HG03469 (cell line): ENCODE measurements around the gene IFFO2.
"Not testable (repeated sequence)": the region's sequence is repeated elsewhere in the genome, so short reads cannot be mapped to it uniquely, and the experiment has no call there.

ENCODE experiments used
- ATAC-seq: cut with Tn5 transposase; IDR thresholded peaks from one replicate; pipeline ENCODE4 v1.9.1; 2021; ENCODE audit warnings: mild to moderate bottlenecking, moderate library complexity, moderate number of reproducible peaks; ENCODE audit not compliant: unreplicated experiment

The IFFO2 gene

DNA sequence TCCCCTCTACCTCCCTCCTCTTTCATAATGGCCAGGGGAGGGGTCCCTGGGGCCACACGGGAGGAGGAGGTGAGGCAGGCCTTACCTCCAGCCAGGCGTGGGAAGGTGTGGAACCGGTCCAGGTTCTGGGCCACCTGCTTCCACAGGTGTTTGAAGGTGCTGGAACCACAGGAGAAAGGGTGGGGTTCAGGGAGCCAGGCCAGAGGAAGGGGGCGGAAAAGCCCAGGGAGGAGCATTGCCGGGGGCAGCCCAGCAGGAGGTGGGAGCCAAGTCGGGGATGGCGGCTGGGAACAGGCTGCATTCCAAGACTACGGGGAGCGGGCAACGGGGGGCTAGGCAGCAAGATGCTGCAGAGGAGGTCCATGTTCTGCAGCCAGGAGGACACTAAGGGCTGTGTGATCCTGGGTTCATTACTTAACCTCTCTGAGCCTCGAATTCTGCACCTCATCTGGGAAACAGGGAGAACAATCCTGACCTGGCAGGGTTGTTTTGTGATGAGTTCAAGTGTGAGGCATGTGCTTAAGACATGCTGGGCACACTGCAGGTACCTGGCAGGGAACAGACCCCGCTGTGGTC lies 77.2 kb downstream of the IFFO2 start:
- ATAC-seq = no peak

DNA sequence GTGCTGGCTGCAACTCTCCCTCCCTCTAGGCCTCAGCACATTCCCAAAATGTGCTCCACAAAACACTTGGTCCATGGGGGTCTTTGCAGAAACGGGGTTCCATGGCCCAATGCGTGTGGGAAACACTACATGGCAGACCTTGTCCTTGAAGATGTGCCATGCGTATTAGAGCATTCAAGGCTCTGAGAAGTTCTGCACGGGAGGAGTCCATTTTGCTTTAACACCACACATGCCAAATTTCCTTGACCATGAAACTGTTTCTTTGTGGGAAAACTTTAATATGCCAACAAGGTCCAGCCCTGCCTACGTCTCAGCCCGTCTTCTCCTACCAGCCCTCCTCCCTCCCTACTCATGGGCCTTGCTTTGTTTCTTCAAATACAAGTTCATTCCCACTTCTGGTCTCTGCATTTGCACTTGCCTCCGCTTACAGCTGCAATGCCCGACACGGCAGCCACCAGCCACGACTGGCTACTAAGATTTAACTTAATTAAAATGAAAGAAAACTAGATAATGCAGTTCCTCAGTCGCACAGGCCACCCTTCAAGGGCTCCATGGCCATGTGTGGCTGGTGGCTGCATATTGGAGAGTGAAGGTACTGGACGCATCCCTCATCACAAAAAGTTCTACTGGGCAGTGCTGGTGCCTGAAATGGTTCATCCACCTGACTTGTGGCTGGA lies 77.8 kb downstream of the IFFO2 start:
- ATAC-seq = no peak

DNA sequence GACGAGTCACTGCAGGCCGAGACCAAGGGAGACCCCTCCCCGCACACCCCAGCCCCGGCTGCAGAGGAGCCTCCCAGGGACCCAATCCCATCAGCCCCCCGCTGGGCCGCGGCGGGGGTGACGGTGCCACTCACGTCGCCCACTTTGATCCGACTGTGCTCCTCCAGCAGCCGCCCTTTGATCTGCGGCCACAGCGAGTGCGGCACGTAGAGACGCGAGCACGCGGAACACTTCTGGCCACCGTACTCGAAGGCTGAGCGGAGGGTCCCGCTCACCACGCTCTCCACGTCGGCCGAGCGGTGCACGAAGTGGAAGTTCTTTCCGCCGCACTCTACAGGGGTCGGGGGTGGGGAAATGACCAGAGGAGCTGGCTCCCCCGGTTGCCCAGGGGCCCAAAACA lies 79.2 kb downstream of the IFFO2 start:
- ATAC-seq = no peak

DNA sequence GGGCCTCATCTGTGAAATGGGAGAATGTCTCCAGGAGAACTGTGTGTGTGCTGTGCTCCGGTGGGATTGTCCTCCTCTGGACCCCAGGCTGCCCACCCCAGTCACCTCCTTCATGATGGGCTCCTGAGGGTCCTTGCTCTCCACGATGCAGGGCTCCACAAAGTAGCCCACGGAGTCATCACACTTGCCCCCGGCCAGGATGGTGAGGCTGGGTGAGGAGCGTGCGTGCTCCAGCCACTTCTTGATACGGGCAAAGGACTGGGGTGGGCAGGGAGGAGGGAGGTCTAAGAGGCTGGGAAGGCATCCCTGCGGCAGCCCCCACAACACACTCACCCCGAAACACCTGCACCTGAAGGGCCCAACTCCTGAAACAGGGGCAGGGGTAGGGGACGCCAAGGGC lies 80.3 kb downstream of the IFFO2 start:
- no peak for ATAC-seq

DNA sequence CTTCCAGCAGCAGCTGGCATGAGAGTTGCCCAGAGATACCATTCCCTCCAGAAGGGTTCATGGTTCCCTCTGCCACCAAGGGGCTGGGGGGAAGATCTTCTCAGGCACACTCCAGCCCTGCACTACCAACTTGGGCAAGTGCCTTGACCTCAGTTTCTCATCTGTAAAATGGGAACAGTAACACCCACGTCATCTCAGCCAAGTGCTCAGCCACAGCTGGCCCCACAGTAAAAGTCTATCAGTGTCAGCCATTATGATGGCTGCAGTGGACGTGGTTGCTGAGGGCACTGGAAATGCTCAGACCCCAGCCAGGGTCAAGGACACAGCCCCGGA lies 80.7 kb downstream of the IFFO2 start:
- no peak for ATAC-seq

DNA sequence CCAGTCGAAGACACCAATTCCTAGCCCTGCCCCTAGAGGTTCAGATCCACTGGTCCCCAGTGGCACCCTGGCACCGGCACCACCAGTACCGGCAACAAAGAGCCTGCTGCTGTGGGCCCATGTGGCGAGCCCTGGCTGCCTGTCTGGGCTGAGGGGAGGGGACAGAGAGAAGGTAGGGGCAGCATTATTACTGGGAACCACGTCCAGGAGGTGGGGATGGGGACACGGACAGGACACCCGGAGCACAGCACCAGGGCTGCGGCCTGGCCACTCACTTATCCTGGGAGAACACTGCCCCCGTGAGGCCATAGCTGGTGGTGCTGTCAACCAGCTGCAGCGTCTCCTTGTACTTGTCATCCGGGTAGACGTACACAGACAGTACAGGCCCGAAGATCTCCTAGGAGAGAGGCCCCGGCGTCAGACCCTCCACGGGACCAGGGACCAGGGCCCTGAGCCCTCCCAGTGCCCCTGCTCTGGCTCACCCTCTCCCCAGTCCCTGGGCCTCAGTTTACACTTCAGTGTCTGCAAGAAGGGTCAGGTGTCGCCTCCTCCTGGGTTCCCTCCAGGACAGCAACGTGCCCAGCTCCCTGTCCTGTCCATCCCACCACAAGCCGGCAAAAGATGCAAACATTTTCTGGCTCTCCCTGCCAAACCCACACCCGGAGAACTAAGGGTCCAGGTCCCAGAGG lies 81.2 kb downstream of the IFFO2 start:
- no peak for ATAC-seq

DNA sequence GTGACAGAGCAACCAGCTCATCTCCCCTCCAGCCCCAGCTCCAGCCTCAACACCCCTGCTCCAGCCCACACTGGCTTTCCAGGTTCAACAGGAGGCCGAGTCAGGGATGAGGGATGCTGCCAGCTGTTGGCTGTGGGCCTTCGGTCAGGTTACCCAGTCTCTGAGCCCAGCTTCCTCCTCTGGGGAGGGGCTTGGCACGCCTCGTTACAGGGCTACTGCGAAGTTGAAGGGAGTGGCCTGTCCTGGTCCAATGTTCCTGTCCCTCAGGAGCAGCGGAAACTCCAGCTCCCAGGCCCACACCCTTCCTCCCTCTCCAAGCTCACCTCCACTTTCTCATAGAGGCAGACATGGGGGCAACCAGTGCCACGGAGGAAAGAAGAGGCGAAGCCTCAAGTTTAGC lies 81.9 kb downstream of the IFFO2 start:
- no peak for ATAC-seq

DNA sequence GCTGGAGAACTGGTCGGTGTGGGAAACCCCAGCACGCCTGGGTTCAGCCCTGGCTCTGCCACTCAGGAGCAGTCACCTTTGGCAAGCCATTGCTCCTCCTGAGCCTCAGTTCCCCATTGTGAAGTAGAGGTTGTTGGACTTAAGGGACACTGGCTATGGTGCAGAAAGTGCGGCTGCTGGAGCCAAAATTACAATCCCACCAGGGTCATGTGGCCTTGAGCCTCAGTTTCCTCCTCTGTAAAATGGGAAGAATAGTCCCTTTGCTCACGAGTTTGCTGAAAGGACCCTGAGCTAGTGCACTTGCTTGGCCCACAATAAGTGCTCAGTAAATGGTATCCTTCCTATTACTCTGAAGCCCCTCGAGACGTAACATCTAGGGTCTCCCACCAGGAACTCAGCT lies 82.4 kb downstream of the IFFO2 start:
- ATAC-seq = no peak

DNA sequence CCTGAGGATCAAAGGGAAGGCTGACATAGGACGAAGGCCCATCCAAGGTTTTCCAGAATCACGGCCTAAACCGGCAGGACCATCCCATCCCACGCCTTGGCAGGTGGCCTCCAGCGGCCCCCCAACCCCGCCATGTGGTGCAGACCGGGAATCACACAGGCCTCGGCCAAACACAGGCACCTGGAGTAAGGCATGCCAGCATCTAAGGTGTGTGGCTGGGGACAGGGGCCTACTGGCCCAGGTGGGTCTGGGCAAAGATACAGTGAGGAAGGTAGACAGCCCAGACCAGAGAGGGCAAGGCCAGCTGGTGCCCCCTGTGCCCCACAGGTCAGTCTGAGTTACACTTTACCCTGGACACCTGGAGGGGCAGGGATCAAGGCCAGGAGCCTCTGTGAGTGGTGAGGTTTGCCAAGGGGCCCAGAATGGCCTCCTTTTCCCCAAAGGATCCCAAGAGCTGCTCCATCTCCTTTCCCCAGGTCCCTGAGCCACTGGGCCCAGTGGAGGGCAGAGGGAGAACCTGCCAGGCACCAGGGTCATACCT lies 84.3 kb downstream of the IFFO2 start:
- ATAC-seq = no peak

DNA sequence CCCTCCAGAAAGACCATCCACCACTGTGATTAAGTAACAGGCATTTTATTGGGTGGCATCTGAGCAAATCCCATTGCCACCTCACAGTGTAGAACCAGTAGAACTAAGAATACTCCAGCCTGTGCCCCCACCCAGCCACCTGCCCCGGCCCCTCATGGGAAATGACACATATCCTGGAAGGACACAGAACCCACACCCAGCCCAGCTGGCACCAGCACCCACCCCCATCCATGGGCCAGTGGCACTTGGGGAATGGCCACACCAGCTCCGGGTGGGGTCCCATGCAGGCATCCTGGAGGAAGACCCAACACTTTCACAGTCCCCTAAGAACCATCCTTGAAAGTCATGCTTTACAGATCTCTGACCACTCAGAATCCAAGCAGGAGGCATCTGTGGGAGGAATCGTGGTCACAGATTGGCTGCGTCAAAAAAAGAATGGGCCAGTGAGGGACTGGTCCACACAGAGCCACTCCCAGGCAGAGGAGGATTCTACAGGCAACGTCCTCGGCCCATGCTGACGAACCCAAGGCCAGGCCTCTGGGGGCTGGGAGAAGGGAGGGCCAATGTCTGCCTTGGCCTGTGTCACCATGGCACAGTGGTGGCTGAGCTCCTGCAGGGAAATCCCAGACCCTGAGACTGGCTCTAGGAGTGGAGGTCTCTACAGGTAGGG lies 84.9 kb downstream of the IFFO2 start:
- no peak for ATAC-seq

DNA sequence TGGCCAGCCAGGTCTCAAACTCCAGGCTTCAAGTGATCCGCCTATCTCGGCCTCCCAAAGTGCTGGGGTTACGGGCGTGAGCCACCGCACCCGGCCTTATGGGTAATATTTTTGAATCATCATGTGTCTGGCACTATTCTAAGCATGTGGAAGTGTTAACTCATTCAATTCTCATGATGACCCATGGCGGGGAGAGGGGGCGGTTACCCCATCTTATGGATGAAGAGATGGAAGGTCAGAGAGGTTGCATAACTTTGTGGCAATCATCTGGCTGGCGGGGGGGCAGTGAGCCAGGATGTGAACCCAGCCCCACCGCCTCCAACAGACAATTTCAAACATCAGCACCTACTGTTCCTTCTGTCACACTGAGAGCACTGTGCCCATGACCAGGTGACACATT lies 85.5 kb downstream of the IFFO2 start:
- no peak for ATAC-seq

DNA sequence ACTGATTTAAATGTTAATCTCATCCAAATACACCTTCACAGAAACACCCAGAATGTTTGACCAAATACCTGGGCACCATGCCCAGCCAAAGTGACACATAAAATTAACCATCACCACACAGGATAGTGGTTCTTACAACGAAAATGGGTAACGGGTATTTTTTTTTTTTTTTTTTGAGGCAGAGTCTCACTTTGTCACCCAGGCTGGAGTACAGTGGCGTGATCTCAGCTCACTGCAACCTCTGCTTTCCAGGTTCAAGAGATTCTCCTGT lies 85.9 kb downstream of the IFFO2 start:
- ATAC-seq = not testable (repeated sequence)

DNA sequence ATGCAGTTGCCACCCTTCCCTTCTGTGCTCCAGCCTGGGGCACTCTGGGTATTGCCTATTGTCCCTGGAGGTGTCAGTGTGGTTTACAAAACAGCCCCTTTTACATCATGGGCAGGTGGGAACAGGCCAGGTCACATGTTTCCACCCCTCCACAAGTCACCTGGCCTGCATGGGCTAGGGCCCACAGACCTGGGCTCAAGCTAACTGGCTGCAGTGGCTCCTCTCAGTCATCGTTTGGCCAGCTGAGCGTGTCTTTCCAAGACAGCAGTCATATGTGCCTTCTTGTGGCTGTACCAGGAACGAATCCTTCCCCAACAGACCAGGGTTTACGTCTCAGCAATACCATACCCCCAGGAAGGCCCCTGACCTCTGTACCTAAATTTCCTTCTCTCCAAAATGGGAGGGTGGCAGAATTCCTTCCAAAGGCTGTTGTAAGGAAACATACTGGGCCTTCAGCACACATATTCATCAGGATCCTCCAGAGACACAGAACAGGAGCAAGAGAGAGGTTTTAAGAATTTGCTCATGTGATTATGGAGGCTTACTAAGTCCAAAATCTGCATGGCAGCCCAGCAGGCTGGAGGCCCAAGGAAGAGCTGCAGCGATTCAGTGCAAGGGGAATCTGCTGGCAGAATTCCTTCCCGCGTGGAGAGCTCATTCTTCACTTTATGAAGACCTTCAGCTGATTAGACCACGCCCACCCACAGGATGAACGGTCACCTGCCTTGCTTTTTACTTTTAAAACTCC lies 86.5 kb downstream of the IFFO2 start:
- no peak for ATAC-seq

DNA sequence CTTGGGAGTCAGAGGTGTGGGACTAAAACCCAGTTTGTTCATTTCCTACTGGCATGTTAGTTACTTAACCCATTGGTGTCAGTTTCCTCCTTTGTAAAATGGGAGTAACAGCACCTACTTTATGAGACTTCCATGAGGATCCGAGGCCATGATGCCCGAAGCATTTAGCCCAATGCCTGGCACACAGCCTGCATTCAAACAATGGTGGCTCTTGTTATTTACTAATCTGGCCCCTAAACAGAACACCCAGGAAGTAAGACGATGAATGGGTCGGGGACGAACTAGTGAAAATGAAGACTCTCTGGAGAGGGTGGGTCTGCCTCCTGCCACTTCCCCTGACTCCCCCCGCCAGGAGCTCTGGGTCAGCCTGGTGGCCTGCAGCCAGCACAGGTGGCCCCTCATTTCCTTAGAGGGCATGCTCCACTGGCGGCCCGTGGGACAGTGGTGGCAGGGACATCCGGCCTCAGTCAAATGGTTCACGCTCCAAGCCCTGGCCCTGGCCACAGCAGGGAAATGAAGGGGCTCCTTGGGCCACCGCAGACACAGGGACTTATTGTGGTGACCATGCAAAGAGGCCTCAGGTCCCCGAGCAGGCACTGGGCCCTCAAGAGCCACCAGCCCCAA lies 87.6 kb downstream of the IFFO2 start:
- ATAC-seq = no peak

DNA sequence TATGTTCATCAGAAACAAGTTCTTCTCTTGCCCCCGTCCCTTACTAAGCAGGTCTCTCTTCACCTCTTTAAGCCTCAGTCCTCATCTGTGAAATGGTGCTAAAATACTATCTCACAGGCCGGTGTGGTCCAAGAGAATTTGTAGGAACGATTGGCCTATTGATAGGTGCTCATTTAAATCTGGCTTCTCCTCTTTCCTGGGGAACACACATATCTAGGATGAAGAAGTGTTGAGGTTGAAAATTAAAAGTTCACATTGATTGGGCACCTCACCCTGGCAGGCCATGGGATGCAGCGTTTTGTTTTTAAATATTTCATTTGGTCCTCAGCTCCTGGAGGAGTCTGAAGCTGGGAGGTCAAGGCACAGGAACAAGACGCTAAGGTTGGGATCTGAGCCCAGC lies 88.1 kb downstream of the IFFO2 start:
- no peak for ATAC-seq

DNA sequence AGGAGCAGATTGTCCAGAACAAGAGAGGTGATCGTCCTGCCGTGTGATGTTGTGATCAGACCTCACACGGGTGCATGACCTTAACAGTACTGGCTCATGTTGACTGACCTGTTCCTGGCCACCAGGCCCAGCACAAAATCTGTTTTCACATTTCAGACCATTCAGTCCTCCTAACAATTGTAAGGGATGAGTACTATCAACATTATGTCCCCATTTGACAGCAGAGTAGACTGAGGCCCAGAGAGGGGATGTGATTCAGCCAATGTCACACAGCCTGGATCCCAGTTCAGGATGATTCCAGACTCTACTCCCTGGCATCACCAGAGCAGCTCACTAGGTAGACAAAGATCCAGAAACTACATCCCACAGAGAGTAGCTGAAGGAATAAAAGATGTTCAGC lies 89.6 kb downstream of the IFFO2 start:
- ATAC-seq = no peak

DNA sequence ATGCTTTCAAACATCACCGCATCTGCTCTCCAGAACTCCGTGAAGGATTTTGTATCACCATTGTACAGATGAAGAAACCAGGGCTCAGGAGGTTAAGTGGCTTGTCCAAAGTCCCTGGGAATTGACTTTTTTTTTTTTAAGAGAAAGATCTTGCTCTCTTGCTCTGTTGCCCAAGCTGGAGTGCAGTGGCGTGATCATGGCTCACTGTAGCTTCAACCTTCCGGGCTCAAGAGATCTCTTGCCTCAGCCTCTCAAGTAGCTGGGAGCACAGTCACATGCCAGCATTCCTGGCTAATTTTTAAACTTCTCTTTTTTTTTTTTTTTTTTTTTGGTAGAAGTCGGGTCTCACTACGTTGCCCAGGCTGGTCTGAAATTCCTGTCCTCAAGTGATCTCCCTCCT lies 90.2 kb downstream of the IFFO2 start:
- no peak for ATAC-seq

DNA sequence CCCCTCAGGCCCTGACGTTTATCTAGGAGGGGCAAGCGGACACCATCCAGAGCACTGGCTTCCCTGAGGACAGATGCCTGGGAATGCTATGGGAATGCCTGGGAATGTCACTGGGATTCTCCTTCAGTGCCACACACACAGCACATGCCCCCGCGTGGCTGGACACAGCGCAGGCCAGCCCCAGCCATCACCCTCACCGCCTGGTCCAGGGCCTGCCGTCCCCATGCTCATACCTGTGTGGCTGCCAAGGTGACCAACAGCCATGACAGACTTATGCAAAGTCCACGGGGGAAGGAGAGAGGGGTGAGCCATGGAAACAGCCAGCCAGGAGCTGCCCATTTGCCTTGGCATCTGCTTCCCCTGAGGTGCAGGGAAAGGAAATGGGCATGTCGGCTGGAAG lies 91.3 kb downstream of the IFFO2 start:
- no peak for ATAC-seq

DNA sequence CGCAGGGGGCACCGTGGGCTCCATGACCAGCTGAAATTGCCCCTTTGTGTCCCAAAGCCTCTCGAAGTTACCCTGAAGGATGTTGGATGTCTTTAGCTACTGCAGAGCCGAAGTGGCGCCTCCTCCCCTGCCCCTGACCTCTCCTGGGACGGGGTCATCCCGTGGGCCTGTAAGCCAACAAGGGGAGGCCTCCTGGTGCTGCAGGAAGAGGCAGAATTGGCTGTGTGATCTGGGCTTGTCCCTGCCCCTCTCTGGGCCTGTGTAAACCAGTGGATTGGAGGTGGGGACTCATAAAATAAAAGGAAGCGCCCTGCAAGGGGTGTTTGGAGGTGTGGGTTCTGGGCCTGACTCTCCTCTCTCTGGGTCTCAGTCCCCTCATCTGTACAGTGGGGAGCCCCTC lies 94.9 kb downstream of the IFFO2 start:
- no peak for ATAC-seq

DNA sequence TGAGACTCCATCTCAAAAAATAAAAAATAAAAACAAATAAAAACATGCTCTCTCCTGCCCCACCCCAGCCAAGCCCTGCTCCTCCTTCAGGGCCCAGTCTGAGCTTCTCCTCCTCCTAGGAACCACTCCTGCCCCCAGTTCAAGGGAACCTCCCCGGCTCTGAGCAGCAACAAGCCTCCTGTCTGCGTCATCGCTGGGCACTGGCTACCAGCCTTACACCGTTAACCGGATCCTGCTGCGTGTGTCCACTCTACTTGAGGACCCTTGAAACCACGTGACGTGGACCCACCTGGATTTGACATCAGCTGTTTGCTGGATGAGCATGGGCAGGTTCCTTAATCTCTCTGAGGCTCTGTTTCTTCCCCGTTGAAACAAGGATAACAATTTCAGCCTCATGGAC lies 95.4 kb downstream of the IFFO2 start:
- ATAC-seq = no peak

DNA sequence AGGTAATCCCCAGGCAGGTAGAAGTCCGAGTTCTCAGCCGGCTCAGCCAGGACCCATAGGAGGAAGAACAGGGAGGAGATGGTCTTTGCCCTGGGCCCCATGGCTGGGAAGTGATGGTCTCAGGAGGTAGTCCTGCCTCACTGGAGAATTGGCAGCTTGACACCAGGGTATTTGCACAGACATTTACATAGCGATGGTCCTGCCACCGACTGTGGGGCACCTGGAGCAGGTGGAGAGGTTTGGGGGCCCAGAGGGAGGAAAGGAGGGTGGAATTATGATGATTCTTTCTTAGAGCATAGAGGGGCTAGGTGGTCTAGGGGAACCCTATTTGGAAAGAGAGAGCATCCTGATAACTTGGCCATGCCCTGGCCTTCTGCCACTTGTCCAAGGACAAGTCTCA lies 96.9 kb downstream of the IFFO2 start, which contains the start of gene TAS1R2:
Gene TAS1R2, minus strand, starts transcription at position 101 of the 400 bp plus-strand sequence. Its CDS starts 0 bp downstream, at position 101.
- ATAC-seq = no peak
